ENCODE measurements around the gene TRAPPC4. TPM values are rescaled to one million over a fixed set of nuclear protein-coding genes. Genes with fewer than 3 reads are reported as not detected.

TRAPPC4 gene
- total and polyA plus RNA-seq, 2 of the 8 experiments (the other 6 are each of a cell fraction or from before 2014, with no cell fraction given): 94.3 to 223 TPM

GRCh38 chr11:119048644-119049043 lies 30.1 kb downstream of the TRAPPC4 start (continued):
- no peak for TF ChIP-seq CHD7 (IDR thresholded peaks at IDR 0.05; ENCODE audit: insufficient replicate concordance, low read length)
- TF ChIP-seq SP2 (IDR thresholded peaks at IDR 0.05; ENCODE audit: low read length): no peak
- no peak for TF ChIP-seq POLR2A (IDR thresholded peaks at IDR 0.05; ENCODE audit: control extremely low read depth in 1 of 2, low read depth in 2 of 2, low read length in 2 of 2)
- TF ChIP-seq TAF1 (IDR thresholded peaks at IDR 0.05; ENCODE audit: low read depth, low read length): no peak
- TF ChIP-seq HDAC2 (IDR thresholded peaks at IDR 0.05; ENCODE audit: borderline replicate concordance in 1 of 2, low read depth in 2 of 2, low read length in 2 of 2): no peak
- no peak for TF ChIP-seq ATF3 (IDR thresholded peaks at IDR 0.05; ENCODE audit: insufficient read depth, low read depth, low read length)
